Measurements from ENCODE around the gene GRIN1.

GRCh38 chr9:137158625-137159024, 19.7 kb downstream of the GRIN1 start:
- TF ChIP-seq CTCF (IDR thresholded peaks at IDR 0.05 in 2 of 3, conservative IDR thresholded peaks at IDR 0.05 in 1 of 3; ENCODE audit: control insufficient read depth in 2 of 3, extremely low read depth in 1 of 3, insufficient read depth in 1 of 3, low read depth in 3 of 3, low read length in 3 of 3) (no peak), POLR2A (IDR thresholded peaks at IDR 0.05; ENCODE audit: low read depth, low read length) (no peak), ESRRA (IDR thresholded peaks at IDR 0.05; ENCODE audit: low read length) (no peak), ASH2L (IDR thresholded peaks at IDR 0.05; ENCODE audit: borderline replicate concordance, low read depth) (no peak), CEBPZ (IDR thresholded peaks at IDR 0.05; ENCODE audit: low read depth, low read length) (no peak), EP300 (IDR thresholded peaks at IDR 0.05; ENCODE audit: borderline replicate concordance in 1 of 2, control insufficient read depth in 1 of 2, low read depth in 2 of 2, low read length in 2 of 2) (no peak), KDM1A (IDR thresholded peaks at IDR 0.05; ENCODE audit: borderline replicate concordance) (no peak), CBX5 (IDR thresholded peaks at IDR 0.05; ENCODE audit: low read depth) (no peak), NR2C2 (IDR thresholded peaks at IDR 0.05; ENCODE audit: borderline replicate concordance, control insufficient read depth, insufficient read length, low read depth) (no peak), NFXL1 (IDR thresholded peaks at IDR 0.05; ENCODE audit: borderline replicate concordance) (no peak), FOXM1 (IDR thresholded peaks at IDR 0.05; ENCODE audit: low read depth, low read length) (no peak), RAD51 (IDR thresholded peaks at IDR 0.05) (no peak), MXI1 (IDR thresholded peaks at IDR 0.05; ENCODE audit: low read depth, low read length) (no peak)
